ENCODE data around the gene MED13L.
"Not testable (repeated sequence)": the region's sequence is repeated elsewhere in the genome, so short reads cannot be mapped to it uniquely, and the experiment has no call there.

Gene MED13L

DNA sequence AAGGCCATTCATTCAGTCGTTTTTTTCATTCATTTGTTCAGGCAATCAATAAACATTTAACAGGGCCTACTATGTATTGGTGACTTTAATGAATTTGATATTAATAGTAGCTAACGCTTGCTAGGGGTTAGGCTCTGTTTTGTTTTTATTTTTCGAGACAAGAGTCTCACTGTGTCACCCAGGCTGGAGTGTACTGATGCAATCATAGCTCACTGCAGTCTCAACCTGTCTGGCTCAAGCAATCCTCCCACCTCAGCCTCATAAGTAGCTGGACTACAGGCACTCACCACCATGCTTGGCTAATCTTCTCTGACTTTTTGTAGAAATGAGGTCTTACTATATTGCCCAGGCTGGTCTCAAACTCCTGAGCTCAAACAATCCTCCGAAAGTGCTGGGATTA, 25.6 kb upstream of the MED13L start:
- DNase-seq = no peak

DNA sequence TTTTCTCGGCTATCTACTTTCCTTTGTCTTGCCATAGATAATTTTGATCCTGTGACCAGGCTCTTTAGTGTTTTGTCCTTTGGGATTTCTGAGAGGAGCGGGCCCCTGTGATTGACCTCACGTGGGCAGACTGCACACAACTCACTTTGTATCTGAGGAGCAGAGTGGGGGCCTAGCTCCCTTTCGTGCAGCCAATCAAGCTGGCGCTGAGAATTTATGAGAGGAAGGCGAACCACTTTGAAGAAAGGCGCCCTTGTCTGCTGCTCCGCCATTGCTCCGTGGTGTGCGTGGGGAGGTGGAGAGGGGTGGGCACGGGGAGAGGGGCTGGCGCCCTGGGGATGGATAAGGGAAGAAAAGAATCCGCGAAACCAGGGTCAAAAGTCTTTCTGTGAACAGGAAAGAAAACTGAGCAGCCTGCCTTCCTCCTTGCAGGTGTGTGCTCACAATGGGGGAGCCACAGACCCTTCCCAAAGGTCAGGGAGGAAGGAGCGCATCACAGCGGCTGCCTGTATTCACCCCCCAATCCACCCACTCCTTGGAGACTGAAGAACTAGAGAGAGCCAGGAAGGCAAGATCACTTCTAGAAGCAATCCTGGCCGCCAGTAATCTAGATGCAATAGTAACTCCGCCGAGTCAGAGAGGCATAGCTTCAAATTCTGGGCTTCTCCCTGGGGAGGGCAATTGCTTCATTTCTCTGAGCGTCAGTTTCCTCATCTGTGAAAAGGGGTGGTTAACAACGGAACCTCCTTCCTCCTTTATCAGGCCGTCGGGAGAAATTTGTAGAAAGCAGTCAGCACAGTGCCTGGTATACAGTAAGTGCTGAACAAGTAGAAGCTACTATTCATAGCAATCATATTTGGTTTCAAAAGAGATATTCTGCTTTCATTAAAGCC, 24.9 kb upstream of the MED13L start:
- DNase-seq = no peak

DNA sequence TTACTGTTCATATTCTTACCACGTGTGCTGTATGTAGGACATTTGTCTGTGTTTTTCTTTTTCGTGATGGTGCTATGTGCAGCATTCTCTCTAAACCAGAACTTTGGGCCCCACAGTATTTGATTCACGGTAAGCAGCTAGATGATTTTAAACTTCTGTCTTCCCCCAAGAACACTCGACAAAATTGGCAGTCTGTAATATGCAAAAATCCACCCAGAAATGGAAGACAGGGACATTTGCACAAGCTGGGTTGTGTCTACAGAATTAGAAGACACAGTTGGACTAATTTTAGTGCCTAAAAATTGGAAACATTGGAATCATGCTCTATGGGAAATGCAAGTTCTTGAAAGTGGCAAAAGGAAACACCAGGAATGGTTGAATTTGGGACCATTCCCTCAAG, 24.1 kb upstream of the MED13L start:
- DNase-seq = no peak

DNA sequence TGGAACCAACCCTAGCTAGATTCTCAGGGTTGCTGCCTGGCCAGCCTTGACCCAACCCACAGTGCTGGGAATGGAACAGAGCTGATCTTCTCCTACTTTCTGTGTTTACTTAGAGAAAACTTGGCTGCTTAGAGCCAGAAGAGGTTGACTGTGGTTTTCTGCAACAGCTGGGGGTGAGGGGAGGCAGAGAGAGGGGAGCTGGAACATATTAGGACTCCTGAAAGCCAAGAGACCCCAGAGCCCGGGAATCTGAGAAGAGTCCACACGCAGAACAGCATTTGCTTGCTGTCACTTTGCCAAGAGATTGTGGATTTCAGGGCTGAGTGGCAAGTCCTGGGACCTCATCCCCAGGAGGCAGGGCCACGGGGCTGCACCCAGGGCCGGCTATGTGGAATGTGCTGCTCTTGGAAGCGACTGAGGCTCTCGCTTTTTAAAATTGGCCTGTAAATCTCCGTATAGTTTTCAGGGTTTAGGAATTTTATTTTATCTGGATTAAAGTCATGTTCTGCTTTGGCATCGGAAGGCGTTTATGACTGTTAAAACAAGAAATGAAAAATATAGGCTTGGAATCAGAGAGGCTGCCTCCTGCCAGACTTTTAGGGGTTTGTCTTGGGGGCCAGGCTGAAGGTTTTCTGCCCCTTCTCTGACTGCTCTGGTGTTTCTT, 22.3 kb upstream of the MED13L start:
- no peak for DNase-seq

DNA sequence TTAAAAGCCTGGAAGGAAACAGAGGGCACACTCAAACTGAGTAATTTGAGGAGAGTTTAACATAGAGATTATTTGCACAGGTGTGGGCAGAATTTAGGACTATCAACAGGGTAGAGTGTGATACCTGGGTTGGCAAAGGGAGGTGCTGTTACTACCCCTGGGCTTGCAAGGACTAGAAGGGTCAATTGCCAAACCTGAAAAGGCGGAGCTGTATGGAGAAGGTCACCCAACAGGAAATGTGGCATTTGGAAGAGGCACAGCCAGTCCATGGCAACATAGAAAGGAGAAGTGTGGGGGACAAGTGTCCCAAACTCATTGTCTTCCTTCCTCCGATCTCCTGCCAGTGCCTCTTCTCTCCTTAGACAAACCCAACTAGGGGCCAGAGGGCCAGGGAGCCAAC, 21.6 kb upstream of the MED13L start:
- DNase-seq = no peak

DNA sequence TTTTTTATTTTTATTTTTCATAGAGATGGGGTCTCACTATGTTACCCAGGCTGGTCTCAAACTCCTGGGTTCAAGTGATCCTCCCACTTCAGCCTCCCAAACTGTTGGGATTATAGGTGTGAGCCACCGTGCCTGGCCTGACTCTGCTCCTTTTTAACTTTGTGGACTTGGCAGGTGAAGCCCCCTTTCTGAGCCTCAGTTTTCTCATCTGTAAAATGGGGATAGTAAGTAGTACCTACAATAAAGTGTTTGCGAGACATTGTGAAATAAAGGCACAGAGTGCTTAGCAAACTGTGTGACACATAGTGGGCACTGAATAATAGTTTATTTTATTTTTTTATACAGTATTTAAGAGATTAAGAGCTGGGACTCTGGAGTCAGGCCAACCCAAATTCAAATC, 21.1 kb upstream of the MED13L start:
- DNase-seq = no peak

DNA sequence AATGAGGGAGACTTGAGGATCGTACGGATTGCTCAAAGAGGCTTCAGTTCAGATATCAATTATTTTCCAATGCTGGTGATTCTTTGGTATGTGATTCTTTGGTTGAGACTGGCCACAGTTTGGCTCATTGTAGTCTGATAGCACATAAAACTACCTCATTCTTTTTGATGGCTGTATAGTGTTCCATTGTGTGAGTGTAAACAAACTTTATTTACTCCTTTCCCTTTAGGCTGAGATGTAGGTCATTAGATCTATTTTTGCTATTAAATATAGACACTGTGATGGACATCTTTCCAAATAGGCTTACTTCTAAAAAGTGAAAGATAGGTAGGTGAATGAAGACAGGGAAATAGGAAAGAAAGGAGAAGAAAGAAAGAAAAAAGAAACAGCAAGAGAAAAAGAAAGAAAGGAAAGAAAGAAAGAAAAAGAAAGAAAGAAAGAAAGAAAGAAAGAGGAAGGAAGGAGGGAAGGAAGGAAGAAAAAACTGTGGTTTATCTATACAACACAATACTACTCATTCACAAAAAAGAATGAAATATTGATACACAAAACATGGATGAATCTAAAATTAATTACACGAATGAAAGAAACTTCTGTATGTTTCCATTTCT, 19.8 kb upstream of the MED13L start:
- no peak for DNase-seq

DNA sequence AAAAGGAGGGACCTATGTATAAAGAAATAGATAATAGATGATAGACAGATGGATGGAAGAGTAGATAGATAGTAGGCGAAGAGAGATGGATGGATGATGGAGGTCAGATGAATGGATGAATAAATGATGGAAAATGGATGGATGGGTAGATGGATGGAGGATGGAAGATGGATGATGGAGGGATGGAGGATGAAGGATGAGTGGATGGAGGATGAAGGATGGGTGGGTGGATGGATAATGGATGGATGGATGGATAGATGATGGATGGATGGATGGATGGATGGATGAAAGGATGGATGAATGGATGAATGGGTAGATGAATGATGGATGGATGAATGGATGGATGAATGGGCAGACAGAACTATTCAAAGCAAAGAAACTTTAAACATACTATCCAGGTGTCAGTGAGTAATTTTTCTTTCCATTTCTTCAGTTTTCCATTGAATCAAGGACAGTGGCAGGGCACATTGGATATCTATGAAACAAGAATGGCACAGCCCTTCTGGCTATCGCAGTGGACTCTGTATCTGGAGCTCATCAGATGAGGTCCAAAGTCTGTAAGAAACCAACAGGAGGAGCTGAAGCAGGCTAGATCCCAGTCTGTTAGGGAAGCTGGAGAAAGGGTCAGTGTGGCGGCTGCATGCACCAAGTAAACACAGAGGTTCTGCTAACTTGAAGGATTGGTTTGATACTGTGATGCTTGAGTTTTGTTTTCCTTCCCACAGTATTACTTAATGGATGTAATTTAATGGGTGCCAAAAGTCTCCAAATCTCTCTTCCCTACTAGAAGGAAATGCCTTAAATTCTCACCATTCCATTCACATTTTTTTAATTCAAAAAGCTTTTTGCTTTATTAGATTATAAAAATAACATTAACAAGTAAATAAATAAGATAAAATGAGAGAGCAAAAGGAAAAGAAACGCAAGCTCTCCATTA, 18.1 kb upstream of the MED13L start:
- no peak for DNase-seq

DNA sequence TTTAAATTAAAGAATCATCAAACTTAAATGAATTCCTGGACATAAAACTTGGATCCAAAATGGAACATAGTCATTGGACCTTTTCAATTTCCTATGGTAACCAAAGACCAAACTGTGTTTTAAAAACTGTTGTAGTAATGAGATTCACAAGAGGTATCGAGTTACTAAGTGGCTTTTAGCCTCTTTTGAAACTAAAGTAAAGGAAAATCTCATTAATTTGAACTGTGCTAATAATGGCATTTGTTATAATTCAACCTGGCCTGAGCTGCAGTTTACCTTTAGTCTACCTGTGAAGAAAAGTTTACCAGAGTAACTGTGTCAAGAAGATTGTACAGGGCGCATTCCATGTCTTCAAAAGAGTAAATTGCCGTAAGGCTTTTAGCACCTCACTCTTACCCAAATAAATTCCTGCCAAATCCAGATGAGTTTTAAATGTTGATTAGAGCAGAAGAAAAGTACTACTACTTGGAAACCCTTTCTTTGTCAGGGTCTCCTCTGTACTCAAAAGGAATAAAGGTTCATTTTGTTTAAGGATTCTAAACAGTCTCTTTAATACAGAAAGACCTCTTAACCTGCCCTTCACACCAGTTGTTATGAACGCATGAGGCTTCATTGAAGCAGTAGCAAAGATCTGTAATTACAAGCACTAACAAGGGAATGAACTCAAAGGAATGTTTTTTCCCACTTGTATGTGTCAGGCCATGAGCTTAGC, 17.1 kb upstream of the MED13L start:
- DNase-seq = no peak

DNA sequence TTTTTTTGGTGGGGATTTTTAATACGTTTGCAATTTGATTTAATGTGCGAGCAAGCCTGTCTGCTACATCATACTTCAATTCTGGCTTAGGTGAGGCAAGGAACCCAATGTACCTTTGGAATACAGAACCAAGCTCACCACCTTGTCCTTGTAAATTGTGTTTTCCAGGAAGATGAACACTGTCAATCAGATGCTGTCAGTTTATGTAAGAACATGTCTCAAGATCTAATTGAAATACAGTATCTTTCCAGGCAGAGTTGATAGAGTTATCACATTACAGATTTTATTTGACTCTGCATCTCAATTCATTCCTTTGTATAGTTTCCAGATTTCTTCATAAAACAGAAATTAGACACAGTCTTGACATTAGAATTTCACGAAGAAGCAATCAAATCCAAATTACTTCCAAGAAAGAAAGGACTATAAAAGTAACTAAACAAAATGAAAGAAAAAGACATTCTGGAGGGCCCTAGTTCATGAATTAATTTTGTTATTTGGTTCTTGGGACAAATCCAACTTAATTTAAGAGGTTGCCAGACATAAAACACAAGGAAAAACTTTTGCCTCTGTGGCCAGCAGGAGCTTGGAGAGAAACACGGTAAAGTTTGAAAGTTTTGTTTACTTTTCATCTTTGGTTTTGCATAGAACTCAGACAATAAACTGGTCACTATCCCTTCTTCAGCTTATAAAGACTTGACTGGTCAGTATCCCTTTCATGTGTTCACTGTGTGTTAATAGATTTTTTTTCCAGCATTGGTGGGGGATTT, 16.4 kb upstream of the MED13L start:
- DNase-seq = no peak

DNA sequence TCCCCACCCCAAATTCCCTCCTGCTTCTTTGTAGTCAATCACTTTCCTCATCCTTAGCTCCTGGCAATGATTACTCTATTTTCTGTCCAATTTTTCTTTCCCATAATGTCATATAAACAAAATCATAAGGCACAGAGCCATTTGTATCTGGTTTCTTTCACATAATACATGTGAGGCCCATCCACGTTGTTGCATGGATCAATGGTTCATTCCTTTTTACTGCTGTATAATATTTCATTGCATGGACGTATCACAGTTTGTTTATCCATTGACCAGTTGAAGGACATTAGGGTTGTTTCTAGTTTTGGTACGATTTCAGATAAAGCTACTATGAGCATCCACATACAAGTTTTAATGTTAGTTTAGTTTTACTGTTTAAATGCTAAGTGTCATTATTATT, 13.7 kb upstream of the MED13L start:
- DNase-seq = no peak

DNA sequence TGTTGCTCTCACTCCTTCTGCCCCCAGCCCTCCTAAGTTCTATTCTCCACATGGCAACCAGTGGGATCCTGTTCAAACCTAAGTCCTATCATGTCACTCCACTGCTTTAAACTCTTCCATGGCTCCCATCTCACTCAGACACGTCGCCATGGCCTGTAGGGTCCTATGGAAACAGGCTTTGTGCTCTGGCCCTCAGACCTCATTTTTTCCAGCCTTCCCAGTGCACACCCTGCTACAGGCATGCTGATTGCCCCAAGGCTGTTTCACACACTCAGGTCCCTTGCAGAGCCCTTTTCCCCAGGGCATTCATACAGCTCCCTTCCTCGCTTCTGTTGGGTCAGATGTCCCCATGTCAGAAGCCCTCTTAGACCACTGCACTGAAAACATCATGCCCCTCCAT, 11.2 kb upstream of the MED13L start:
- no peak for DNase-seq

DNA sequence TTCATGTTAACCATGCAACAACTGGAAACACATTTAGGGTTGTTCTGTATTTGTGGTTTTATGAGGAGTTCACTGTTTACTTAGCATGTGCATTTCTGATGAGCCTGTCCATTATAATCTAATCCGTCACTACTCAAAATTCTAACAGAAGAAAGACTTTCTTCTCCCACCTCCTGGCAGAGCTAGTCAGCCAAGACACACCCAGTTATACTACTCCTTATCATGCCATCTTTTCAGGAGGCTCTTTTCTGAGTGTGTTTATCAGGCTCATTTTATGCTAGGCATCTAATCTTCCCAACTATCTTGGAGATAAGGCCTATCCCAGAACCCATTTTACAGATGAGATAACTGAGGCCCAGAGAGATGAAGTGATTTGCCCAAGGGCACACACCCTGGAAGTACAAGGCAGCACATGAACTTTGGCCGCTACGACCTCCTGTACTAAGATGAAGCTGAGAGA, 10.4 kb upstream of the MED13L start:
- peak; percentile 24 for DNase-seq

DNA sequence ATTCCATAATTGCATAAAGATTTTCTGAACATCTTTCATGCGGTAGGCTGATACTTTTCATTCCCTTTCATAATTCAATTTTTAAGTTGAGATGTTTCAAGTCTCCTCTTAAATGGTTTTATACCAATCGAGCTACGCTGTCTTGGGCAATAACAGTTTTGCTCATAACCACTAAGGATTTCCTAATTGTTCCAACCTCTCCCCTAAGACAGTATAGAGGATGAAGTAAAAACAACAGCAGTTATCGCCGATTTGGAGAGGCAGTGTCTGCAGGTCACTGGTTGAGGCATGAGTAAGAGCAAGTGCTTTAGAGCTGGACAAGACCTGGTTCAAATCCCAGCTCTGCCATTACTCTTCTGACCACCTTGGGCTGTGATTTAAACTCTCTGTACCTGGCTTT, 6.9 kb upstream of the MED13L start:
- peak; percentile 75 for DNase-seq

DNA sequence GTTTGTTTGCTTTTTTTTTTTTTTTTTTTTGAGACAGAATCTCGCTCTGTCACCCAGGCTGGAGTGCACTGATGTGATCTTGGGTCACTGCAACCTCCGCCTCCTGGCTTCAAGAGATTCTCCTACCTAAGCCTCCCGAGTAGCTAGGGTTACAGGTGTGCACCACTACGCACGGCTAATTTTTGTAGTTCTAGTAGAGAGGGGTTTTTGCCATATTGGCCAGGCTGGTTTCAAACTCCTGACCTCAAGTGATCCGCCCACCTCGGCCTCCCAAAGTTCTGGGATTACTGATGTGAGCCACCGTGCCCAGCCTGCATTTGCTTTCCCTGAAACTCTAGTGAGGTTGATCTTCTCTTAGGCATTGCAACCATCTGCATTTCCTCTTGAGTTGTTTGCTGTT, 6.4 kb upstream of the MED13L start:
- not testable (repeated sequence) for DNase-seq

DNA sequence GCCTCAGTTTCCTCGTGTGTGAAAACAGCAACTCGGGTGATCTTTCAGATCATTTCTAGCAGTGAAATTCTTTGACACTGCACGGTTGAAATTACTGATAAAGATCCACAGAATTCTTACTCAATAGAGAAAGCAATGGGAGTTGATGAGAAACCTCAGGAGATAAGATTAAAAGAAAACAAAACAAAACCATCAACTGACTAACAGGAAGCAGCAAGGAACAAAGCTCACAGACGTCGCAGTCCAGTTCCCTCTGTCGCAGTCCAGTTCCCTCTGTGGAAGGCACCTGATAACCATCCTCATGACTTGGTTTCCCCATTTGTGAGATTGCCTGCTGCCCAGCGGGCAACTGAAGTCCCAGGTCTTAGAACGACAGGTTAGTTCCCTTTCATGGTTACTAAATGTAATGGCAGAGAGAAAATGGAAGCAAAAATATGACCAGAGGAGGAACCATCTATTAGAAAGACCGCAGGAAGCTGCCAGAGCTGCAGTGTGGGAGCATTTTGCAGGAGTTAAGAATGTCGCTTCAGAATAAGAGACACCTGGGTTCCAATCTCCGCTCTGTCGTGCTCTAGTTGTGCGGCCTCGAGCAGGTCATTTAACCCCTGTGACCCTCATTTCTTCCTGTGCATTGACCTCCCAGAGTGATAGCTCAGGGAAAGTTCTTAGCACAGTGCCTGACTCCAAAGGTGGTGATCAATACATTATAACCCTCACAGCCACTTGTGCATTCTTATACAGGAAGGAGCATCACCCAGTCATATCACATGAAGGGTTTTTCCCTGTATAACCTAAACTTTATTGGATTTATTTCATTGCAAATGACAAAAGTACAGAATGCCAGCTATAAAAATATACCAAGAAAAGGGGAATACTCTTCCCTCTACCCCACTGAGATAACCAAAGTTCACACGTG, 5.1 kb upstream of the MED13L start:
- DNase-seq = peak; percentile 66

DNA sequence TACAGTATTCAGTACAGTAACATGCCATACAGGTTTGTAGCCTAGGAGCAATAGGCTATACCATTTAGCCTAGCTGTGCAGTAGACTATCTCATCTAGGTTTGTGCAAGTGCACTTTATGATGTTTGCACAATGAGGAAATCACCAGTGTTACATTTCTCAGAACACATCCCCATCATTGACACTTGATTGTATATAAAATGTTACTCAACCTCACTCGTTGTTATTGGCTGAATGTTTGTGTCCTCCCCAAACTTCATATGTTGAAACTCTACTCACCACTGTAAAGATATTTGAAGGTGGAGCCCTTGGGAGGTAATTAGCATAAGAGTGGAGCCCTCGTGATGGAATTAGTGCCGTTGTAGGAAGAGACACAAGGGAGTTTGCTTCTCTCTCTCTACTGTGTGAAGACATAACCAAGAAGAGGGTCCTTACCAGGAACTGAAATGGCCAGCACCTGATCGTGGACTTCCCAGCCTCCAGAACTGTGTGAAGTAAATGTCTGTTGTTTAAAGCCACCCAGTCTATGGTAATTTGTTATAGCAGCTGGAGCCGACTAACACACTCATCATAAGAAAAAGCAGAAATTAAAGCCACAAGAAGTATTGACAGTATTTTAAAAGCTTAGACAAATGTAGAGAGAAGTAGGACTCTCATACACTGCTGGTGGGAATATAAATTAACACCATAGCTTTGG, 3.2 kb upstream of the MED13L start:
- peak; percentile 72 for DNase-seq

DNA sequence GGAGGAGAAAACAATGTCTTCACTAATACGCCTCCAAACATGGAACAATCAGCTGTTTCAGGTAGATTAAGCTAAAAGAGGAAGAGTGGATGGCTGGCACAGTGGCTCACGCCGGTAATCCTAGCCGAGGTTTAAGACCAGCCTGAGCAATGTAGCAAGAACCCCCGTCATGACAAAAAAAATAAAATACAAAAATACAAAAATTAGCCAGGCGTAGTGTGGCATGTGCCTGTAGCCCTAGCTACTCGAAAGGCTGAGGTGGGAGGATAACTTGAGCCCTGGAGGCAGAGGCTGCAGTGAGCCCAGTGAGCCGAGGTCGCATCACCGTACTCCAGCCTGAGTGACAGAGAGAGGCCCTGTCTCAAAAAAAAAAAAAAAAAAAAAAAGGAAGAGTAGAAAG, 1.2 kb upstream of the MED13L start:
- DNase-seq = peak; percentile 33

DNA sequence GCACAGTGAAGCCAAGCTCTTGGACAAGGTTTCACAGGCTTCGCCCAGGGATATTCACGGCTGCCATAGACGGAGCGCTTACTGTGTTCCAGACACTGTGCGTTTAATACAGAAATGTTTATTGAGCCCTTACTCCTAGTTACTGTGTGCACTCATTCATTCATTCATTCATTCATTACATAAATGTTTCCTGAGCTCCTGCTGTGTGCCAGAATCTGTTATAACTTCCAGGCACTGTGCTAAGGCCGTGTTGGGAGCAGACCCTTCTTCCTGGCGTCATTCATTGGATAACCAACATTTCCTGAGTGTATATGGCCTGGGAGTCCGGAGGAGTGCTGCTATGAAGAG, 760 bp upstream of the MED13L start:
- DNase-seq = no peak
